ENCODE measurements around the gene CNDP2. TPM values are rescaled to one million over a fixed set of nuclear protein-coding genes. Genes with fewer than 3 reads are reported as not detected.

The CNDP2 gene
- total RNA-seq, 4 donors from 2014 or later = 29.5 to 82.8 (median 31.6) TPM

DNA sequence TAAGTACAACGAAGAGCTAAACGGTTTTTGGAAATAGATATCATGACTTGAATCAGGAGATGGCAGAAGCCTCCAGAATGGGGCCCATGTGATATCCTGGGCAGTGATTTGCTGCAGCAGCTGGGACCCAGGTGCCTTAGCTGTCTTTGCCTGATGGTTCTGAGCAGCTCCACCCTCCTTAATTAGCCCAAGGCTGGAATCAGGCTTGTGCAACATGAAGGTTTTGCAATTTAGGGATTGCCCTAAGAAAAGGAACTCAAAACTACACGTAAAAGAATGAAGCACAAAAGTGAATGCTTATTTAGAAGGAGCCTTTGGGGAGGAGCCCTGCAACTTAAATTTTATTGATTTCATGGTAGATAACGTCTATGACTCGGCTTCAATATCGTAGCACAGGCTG lies 17.3 kb upstream of the CNDP2 start:
- intact Hi-C loops (cut with DNase I; ENCODE audit: low total_unique reads) (loop anchor here (5.0 kb wide), 1 partner anchor 127 kb away; no protein-coding TSS in a partner anchor), in situ Hi-C loops (cut with MboI; ENCODE audit: low sequenced_read_pairs in 4 of 4) (loop anchor here in 1 of 4 donors (10.0 kb wide), 2 partner anchors 124 to 284 kb away; no protein-coding TSS in a partner anchor)
- H3K36me3 ChIP-seq = no peaks in the 10 kb centered on the region
- no peak overlapping the region for H3K27ac ChIP-seq
- ATAC-seq (no peak), DNase-seq (no peak)
- H3K4me3 ChIP-seq = no peak overlapping the region
- H3K9me3 ChIP-seq = no peaks in the 10 kb centered on the region
- H3K27me3 ChIP-seq = no peaks in the 10 kb centered on the region
- no peak for TF ChIP-seq POLR2A (IDR thresholded peaks at IDR 0.05)
- TF ChIP-seq, protein P1, sequence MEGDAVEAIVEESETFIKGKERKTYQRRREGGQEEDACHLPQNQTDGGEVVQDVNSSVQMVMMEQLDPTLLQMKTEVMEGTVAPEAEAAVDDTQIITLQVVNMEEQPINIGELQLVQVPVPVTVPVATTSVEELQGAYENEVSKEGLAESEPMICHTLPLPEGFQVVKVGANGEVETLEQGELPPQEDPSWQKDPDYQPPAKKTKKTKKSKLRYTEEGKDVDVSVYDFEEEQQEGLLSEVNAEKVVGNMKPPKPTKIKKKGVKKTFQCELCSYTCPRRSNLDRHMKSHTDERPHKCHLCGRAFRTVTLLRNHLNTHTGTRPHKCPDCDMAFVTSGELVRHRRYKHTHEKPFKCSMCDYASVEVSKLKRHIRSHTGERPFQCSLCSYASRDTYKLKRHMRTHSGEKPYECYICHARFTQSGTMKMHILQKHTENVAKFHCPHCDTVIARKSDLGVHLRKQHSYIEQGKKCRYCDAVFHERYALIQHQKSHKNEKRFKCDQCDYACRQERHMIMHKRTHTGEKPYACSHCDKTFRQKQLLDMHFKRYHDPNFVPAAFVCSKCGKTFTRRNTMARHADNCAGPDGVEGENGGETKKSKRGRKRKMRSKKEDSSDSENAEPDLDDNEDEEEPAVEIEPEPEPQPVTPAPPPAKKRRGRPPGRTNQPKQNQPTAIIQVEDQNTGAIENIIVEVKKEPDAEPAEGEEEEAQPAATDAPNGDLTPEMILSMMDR (IDR thresholded peaks at IDR 0.05 in 4 of 5, conservative IDR thresholded peaks at IDR 0.05 in 1 of 5) = no peak
- H3K4me1 ChIP-seq = no peaks in the 10 kb centered on the region

DNA sequence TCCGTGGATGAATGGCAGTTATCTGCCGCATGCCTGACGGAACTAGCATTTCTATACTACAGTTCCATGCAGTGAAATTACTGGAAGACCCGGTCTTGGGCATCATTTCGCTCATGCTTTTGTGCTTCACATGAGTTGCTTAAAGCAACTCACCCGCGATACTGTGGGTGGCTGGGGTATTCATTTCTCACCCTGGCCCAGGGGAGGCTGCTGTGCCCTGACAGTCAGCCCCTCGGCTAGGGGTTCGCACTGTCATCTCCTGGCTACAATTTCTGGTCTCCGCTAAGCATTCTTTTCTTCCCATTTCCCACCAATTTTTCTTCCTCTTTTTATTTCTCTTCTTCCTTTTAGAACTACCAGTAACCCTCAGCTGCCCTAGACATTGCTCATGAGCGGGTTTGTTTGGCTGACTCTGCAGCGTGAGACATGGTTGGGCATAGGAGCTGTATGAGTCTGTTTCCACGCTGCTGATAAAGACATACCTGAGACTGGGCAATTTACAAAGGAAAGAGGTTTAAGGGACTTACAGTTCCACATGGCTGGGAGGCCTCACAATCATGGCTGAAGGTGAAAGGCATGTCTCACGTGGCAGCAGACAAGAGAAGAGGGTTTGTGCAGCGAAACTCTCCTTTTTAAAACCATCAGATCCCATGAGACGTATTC lies 16.5 kb upstream of the CNDP2 start:
- TF ChIP-seq POLR2A (IDR thresholded peaks at IDR 0.05) = no peak
- TF ChIP-seq, protein P1 (IDR thresholded peaks at IDR 0.05 in 4 of 5, conservative IDR thresholded peaks at IDR 0.05 in 1 of 5) = no peak

GRCh38 chr18:74480149-74480651 lies 16.0 kb upstream of the CNDP2 start:
- no peak for DNase-seq
- H3K9me3 ChIP-seq = no peaks in the 10 kb centered on the region
- intact Hi-C loops (cut with DNase I; ENCODE audit: low total_unique reads) = no loop called here
- in situ Hi-C loops (cut with MboI; ENCODE audit: low sequenced_read_pairs in 4 of 4) = no loop called here
- H3K36me3 ChIP-seq = no peaks in the 10 kb centered on the region
- no peak for ATAC-seq
- no peak for TF ChIP-seq POLR2A (IDR thresholded peaks at IDR 0.05)
- TF ChIP-seq, protein P1 (IDR thresholded peaks at IDR 0.05 in 4 of 5, conservative IDR thresholded peaks at IDR 0.05 in 1 of 5) = no peak
- H3K27me3 ChIP-seq = no peaks in the 10 kb centered on the region
- no peak overlapping the region for H3K27ac ChIP-seq
- H3K4me1 ChIP-seq = no peaks in the 10 kb centered on the region
- H3K4me3 ChIP-seq = no peak overlapping the region

More for the DNA sequence above, 16.5 kb upstream of the CNDP2 start:
- in situ Hi-C loops (cut with MboI; ENCODE audit: low sequenced_read_pairs in 4 of 4) = loop anchor here in 1 of 4 donors (10.0 kb wide), 2 partner anchors 125 to 285 kb away; no protein-coding TSS in a partner anchor
- Histone ChIP-seq H3K36me3 (no peaks in the 10 kb centered on the region), H3K27ac (no peak overlapping the region), H3K9me3 (no peaks in the 10 kb centered on the region), H3K27me3 (no peaks in the 10 kb centered on the region), H3K4me1 (no peaks in the 10 kb centered on the region), H3K4me3 (no peak overlapping the region)
- no peak for ATAC-seq
- DNase-seq = no peak
- intact Hi-C loops (cut with DNase I; ENCODE audit: low total_unique reads) = loop anchor here (5.0 kb wide), 1 partner anchor 127 kb away; no protein-coding TSS in a partner anchor

- Histone ChIP-seq H3K27ac (no peak overlapping the region), H3K4me1 (no peaks in the 10 kb centered on the region), H3K4me3 (no peak overlapping the region), H3K36me3 (no peaks in the 10 kb centered on the region), H3K27me3 (no peaks in the 10 kb centered on the region), H3K9me3 (no peaks in the 10 kb centered on the region)
- in situ Hi-C loops (cut with MboI; ENCODE audit: low sequenced_read_pairs in 4 of 4) = no loop called here
- DNase-seq = no peak
- no peak for ATAC-seq
- no peak for TF ChIP-seq POLR2A (IDR thresholded peaks at IDR 0.05)
- TF ChIP-seq, protein P1 (IDR thresholded peaks at IDR 0.05 in 4 of 5, conservative IDR thresholded peaks at IDR 0.05 in 1 of 5) = no peak
- intact Hi-C loops (cut with DNase I; ENCODE audit: low total_unique reads) = no loop called here
Measured at GRCh38 chr18:74482697-74483096, 13.5 kb upstream of the CNDP2 start.
